GM19043 (cell line): ENCODE results near the gene SAP25.
"Not testable (repeated sequence)": the region's sequence is repeated elsewhere in the genome, so short reads cannot be mapped to it uniquely, and the experiment has no call there.

Experiments used
- ATAC-seq: cut with Tn5 transposase; IDR thresholded peaks from one replicate; pipeline ENCODE4 v1.9.1; 2021; ENCODE audit warnings: low read depth; ENCODE audit not compliant: unreplicated experiment

Gene SAP25

DNA sequence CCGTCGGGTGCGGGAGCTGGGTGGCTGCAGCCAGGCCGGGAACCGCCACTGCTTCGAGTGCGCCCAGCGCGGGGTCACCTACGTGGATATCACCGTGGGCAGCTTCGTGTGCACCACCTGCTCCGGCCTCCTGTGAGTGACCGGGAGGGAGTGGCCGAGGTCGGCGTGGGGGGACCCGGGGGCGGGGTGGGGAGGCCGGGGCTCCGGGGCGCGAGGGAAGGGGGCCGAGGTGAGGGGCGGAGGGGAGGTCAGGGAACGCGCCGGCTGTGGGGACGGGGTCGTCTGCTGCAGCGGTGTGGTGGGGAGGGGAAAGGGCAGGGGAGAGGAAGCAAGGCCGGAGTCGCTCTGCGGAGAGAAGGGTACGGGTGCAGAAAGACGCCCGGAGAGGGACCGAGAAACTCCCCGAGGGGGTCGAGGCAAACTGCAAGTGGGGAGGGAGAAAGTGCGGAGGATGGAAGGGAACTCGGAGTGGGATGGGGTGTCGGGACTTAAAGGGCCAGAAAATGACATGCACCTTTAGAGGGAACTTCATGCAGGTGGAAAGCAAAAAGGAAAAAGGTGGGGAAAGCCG lies 34.2 kb downstream of the SAP25 start:
- no peak for ATAC-seq

DNA sequence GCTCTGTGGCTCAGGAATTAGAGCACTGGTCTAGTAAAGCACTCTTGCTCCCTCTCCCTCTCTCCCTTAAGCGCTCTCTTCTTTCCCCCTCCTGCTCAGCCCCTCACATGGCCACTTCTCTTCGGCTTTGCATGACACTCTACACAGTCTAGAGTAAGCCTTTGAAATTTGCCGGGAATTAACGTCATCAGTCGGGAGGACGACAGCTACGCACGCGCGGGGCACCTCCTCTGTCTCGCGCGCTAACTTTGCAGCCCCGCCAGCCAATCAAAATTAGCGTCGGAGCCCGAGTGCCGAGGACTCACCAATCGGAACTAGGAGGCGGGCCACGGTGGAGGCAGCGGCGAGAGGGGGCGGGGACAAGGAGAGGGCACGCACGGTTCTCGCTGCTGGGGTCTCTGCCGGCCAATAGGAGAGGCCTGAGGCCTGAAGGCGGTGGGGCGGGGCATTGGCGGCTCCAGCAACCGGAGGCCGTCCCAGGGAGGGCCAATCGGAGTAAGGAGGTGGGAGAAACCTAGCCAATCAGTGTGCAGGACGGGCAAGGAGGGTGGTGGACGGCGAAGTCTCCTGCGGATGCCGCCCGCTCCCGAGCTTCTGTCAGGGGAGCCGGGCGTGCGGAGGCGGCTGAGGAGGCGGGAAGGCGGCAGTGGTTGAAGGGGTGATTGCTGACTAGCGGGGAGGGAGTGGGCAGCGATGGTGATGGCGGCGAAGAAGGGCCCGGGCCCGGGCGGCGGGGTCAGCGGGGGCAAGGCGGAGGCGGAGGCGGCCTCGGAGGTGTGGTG lies 34.9 kb downstream of the SAP25 start, which contains the start of gene AGFG2:
Gene AGFG2, plus strand, starts transcription at position 550 of the 782 bp plus-strand sequence. Its CDS starts 144 bp downstream, at position 694.
- ATAC-seq = peak; percentile 96

DNA sequence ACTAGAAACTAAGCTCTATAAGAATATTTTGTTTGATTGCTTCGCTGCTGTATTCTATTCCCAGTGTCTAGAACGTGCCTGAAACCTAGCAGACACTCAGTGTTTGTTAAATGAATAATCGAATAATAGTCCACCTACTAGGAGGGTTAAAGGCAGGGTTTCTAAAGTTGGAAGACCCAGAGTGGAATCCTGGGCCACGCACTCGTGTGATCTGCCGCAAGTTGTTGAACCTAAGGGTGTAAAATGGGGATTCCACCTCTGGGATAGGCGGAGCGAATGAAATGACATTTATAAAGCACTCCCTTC lies 35.4 kb downstream of the SAP25 start:
- ATAC-seq = no peak

DNA sequence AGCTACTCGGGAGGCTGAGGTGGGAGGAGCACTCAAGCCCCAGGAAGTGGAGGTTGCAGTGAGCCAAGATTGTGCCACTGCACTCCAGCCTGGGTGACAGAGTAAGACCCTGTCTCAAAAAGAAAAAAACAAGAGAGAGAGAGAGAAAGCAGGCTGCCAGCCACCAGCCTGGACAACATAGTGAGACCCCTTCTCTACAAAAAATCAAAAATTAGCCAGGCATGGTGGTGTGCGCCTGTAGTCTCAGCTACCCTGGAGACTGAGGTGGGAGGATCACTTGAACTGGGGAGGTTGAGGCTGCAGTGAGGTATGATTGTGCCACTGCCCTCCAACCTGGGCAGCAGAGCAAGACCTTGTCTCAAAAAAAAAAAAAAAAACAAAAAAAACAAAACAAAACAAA lies 37.0 kb downstream of the SAP25 start:
- ATAC-seq = not testable (repeated sequence)

DNA sequence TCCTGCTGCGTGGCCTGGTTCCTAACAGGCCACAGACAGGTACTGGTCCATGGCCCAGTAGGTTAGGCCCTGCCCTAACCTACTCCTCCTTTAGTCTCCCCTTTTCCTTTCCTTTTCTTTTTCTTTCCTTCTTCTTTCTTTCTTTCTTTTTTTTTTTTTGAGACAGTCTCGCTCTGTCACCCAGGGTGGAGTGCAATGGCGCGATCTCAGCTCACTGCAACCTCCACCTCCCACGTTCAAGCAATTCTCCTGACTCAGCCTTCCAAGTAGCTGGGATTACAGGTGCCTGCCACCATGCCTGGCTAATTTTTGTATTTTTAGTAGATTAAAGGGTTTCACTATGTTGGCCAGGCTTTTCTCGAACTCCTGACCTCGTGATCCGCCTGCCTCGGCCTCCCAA lies 37.7 kb downstream of the SAP25 start:
- ATAC-seq = not testable (repeated sequence)

DNA sequence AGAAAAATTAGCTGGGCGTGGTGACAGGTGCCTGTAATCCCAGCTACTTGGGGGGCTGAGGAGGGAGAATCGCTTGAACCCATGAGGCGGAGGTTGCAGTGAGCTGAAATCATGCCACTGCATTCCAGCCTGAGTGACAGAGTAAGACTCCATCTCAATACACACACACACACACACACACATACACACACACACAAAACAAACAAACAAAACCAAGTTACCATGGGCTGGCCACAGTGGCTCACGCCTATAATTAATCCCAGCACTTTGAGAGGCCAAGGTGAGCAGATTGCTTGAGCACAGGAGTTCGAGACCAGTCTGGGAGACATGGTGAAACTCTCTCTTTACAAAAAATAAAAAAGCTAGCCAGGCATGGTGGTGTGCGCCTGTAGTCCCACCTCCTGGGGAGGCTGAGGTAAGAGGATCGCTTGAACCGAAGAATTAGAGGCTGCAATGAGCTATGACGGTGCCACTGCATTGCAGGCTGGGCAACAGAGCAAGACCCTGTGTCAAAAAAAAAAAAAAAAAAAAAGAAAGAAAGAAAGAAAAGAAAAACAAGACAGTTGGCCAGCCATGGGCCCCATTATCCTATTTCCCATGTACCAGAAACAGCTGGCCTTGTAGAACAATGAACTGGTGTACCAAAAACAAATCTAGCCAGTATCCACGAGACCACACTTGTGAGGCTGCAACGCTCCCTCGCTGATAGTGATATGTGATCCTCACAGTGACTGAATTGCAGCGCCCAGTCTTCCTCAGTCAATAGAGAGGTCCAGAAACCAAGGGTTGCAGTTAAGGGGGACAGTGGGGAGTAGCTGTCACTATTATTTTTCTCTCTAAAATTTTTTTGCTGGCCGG lies 41.3 kb downstream of the SAP25 start:
- no peak for ATAC-seq

DNA sequence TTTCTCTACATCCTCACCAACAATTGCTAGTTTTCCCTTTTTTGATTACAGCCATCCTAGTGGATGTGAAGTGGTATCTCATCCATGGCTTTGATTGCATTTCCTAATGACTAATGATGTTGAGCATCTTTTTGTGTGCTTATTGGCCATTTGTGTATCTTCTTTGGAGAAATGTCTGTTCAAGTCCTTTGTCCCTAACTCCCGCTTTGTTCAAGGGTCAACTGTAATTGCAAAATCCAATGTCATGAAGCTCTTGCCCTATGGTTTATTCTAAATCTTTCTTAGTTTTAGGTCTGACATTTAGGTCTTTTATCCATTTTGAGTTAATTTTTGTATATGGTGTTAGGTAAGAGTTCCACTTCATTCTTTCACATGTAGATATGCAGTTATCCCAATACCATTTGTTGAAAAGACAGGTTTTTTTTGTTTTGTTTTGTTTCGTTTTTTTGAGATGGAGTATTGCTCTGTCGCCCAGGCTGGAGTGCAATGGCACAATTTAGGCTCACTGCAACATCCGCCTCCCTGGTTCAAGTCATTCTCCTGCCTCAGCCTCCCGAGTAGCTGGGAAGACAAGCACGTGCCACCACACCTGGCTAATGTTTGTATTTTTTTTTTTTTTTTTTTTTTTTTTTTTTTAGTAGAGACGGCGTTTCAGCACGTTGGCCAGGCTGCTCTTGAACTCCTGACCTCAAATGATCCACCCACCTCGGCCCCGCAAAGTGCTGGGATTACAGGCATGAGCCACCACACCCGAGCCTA lies 45.4 kb downstream of the SAP25 start:
- not testable (repeated sequence) for ATAC-seq

DNA sequence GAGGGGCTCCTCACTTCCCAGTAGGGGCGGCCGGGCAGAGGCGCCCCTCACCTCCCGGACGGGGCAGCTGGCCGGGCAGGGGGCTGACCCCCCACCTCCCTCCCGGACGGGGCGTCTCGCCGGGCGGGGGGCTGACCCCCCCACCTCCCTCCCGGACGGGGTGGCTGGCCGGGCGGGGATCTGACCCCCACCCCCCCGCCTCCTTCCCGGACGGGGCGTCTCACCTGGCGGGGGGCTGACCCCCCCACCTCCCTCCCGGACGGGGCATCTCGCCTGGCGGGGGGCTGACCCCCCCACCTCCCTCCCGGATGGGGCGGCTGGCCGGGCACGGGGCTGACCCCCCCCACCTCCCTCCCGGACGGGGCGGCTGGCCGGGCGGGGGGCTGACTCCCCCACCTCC lies 50.5 kb downstream of the SAP25 start:
- ATAC-seq = not testable (repeated sequence)
